ENCODE measurements around the gene GLB1L3.

DNA sequence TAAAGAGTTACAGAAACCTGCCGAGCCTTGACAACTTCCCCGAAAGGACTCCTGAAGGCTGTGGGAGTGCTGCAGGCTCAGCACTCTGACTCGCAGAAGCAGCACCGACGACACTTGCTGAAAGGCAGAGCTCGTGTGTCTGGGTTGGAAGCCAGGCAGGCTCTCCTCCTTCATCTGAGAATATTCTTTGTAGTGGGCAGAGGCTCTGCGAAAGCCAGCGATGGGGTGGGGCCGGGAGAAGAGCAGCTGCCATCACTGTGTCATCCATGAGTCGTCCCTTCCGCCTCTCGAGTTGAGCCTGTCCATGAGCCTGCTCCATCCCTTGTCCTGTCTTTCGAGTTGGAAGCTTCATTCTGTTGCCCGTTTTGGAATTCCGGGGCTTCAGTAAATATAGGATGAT is 67.5 kb downstream of the GLB1L3 start:
- TF ChIP-seq CTCF (IDR thresholded peaks at IDR 0.05; ENCODE audit: insufficient read depth, low read length, poor library complexity, severe bottlenecking) (no peak), EZH2phosphoT487 (conservative IDR thresholded peaks at IDR 0.05; ENCODE audit: low read length) (no peak)
